Breast epithelium (tissue), 3 donors: Measurements from ENCODE around the gene HIPK2.

ENCODE experiments used
- CTCF ChIP-seq, 3 donors: fragments of 450-650 bp; IDR thresholded peaks; one replicate each; pipeline ENCODE4 v1.5.1; 2016 to 2017; ENCODE audit warnings: antibody characterized with exemption in 3 of 3, mild to moderate bottlenecking in 3 of 3, moderate library complexity in 3 of 3
- POLR2A ChIP-seq: fragments of 450-650 bp; IDR thresholded peaks from one replicate; pipeline ENCODE4 v1.6.1; 2016; ENCODE audit warnings: antibody characterized with exemption, mild to moderate bottlenecking, moderate library complexity

GRCh38 chr7:139515266-139515665 lies 262.5 kb downstream of the HIPK2 start:
- TF ChIP-seq CTCF (IDR thresholded peaks at IDR 0.05) = no peak
- no peak for TF ChIP-seq POLR2A
